KBM-7 (cell line): ENCODE data around the gene SKAP1.

Experiments
- DNase-seq: peaks from one replicate; pipeline ENCODE4 v3.0.0-alpha.2; 2015
- in situ Hi-C: fragments of 300-500 bp; cut with MboI; formaldehyde crosslinking; loops from 2 replicates; pipeline ENCODE4 v1.14.3; 2020; ENCODE audit warnings: low sequenced_read_pairs, low pct_unique_long_range_greater_than_20kb, mixed read lengths

The SKAP1 gene

GRCh38 chr17:48113201-48113676 is 316.8 kb downstream of the SKAP1 start:
- DNase-seq, result no peak
- in situ Hi-C loops, result no loop called here

- DNase-seq, result no peak
- in situ Hi-C loops, result no loop called here
These were observed 318.1 kb downstream of the SKAP1 start for GRCh38 chr17:48111937-48112241.

GRCh38 chr17:48110761-48111160 is 319.3 kb downstream of the SKAP1 start:
- no peak for DNase-seq
- in situ Hi-C loops, result no loop called here

GRCh38 chr17:48107137-48108055 is 322.6 kb downstream of the SKAP1 start, which contains the start of gene SNX11:
Gene SNX11 (plus strand): TSS chr17:48107766. CDS start chr17:48112044, 4,278 bp downstream.
- in situ Hi-C loops, result no loop called here
- DNase-seq, result peak; percentile 89

GRCh38 chr17:48106802-48107136 is 323.2 kb downstream of the SKAP1 start:
- in situ Hi-C loops, result no loop called here
- no peak for DNase-seq

GRCh38 chr17:48104440-48104839 is 325.6 kb downstream of the SKAP1 start:
- no peak for DNase-seq
- in situ Hi-C loops, result no loop called here

- DNase-seq, result peak; percentile 86
- in situ Hi-C loops, result no loop called here
These were observed 327.0 kb downstream of the SKAP1 start for GRCh38 chr17:48102798-48103715.

- in situ Hi-C loops, result no loop called here
These were observed 327.8 kb downstream of the SKAP1 start for GRCh38 chr17:48102043-48102750.

GRCh38 chr17:48101012-48101720 is 328.8 kb downstream of the SKAP1 start, which contains the start of gene CBX1:
Gene CBX1 (minus strand): TSS chr17:48101478. CDS start chr17:48077004, 24,474 bp downstream.
- in situ Hi-C loops, result no loop called here
- peak; percentile 94 for DNase-seq

More at GRCh38 chr17:48102043-48102750, 327.8 kb downstream of the SKAP1 start:
- peak; percentile 44 for DNase-seq

- no peak for DNase-seq
- in situ Hi-C loops, result no loop called here
These were observed 329.4 kb downstream of the SKAP1 start for GRCh38 chr17:48100591-48101011.

- in situ Hi-C loops, result no loop called here
- DNase-seq, result no peak
These were observed 329.9 kb downstream of the SKAP1 start for GRCh38 chr17:48100160-48100559.

- in situ Hi-C loops, result no loop called here
- DNase-seq, result no peak
These were observed 334.4 kb downstream of the SKAP1 start for GRCh38 chr17:48095611-48096010.

GRCh38 chr17:48093341-48094045 is 336.5 kb downstream of the SKAP1 start:
- in situ Hi-C loops, result no loop called here
- DNase-seq, result no peak

GRCh38 chr17:48084932-48085331 is 345.1 kb downstream of the SKAP1 start:
- in situ Hi-C loops, result no loop called here
- DNase-seq, result no peak
